Endothelial cell (in vitro differentiated cells): ENCODE measurements around the gene KLF3. TPM values are rescaled to one million over a fixed set of nuclear protein-coding genes. Genes with fewer than 3 reads are reported as not detected.

Experiments
- DNase-seq: peaks from one replicate; pipeline ENCODE4 v3.0.0; 2021; ENCODE audit warnings: low spot score
- H3K27ac Mint-ChIP-seq: one replicate; pipeline ENCODE4 v1.8.0; 2021; ENCODE audit warnings: mixed read lengths, inconsistent platforms; ENCODE audit not compliant: unreplicated experiment
- H3K27me3 Mint-ChIP-seq: one replicate; pipeline ENCODE4 v1.8.0; 2021; ENCODE audit warnings: mild to moderate bottlenecking, moderate library complexity, mixed read lengths, inconsistent platforms; ENCODE audit not compliant: unreplicated experiment
- H3K36me3 Mint-ChIP-seq: one replicate; pipeline ENCODE4 v1.8.0; 2021; ENCODE audit warnings: mild to moderate bottlenecking, low read depth, mixed read lengths, inconsistent platforms; ENCODE audit not compliant: unreplicated experiment
- H3K4me1 Mint-ChIP-seq: one replicate; pipeline ENCODE4 v1.8.0; 2021; ENCODE audit warnings: mild to moderate bottlenecking, mixed read lengths, inconsistent platforms; ENCODE audit not compliant: unreplicated experiment
- H3K4me3 Mint-ChIP-seq: one replicate; pipeline ENCODE4 v1.8.0; 2021; ENCODE audit warnings: mild to moderate bottlenecking, mixed read lengths, inconsistent platforms; ENCODE audit not compliant: unreplicated experiment
- H3K9me3 Mint-ChIP-seq: one replicate; pipeline ENCODE4 v1.8.0; 2021; ENCODE audit warnings: mixed read lengths, inconsistent platforms; ENCODE audit not compliant: unreplicated experiment
- CTCF ChIP-seq: fragments of 200-600 bp; sonication (generic); IDR thresholded peaks from one replicate; pipeline ENCODE4 v1.5.0; 2021; ENCODE audit warnings: antibody characterized with exemption; ENCODE audit not compliant: unreplicated experiment
- total RNA-seq: library from RNA; stranded (reverse); fragmentation: NEBNext Ultra II Directional; extraction: Animal tissue kit (Norgen Biotek cat#: 25700); gene quantifications from one replicate; pipeline ENCODE4 v1.2.1, GENCODE V29; 2021; ENCODE audit not compliant: unreplicated experiment

KLF3 gene
- total RNA-seq, 1 donor from 2014 or later, result 73.4 TPM

GRCh38 chr4:38717604-38718003 lies 53.6 kb downstream of the KLF3 start:
- DNase-seq, result no peak
- TF ChIP-seq CTCF, result no peak
- Mint-ChIP-seq H3K9me3 (no peaks in the 10 kb centered on the region), H3K4me1 (no peaks in the 10 kb centered on the region), H3K27ac (no peak overlapping the region), H3K27me3 (peaks cover 4% of the 10 kb centered on the region), H3K36me3 (peaks cover 3% of the 10 kb centered on the region), H3K4me3 (no peak overlapping the region)

GRCh38 chr4:38723114-38723513 lies 59.1 kb downstream of the KLF3 start:
- Mint-ChIP-seq H3K9me3 (no peaks in the 10 kb centered on the region), H3K27ac (no peak overlapping the region), H3K4me1 (peaks cover 17% of the 10 kb centered on the region), H3K27me3 (peaks cover 2% of the 10 kb centered on the region), H3K36me3 (no peaks in the 10 kb centered on the region), H3K4me3 (no peak overlapping the region)
- no peak for TF ChIP-seq CTCF
- no peak for DNase-seq

- H3K4me1 Mint-ChIP-seq, result peaks cover 19% of the 10 kb centered on the region
- no peak for TF ChIP-seq CTCF
- H3K27me3 Mint-ChIP-seq, result peaks cover 2% of the 10 kb centered on the region
Observed at GRCh38 chr4:38723726-38724474, 59.9 kb downstream of the KLF3 start.

GRCh38 chr4:38724475-38724808 lies 60.4 kb downstream of the KLF3 start:
- DNase-seq, result no peak
- Mint-ChIP-seq H3K36me3 (no peaks in the 10 kb centered on the region), H3K4me1 (peaks cover 22% of the 10 kb centered on the region), H3K27me3 (peaks cover 2% of the 10 kb centered on the region), H3K9me3 (no peaks in the 10 kb centered on the region), H3K27ac (peak overlapping the region; percentile 28), H3K4me3 (no peak overlapping the region)
- no peak for TF ChIP-seq CTCF

More at GRCh38 chr4:38723726-38724474, 59.9 kb downstream of the KLF3 start:
- H3K27ac Mint-ChIP-seq, result peak overlapping the region; percentile 54
- H3K36me3 Mint-ChIP-seq, result no peaks in the 10 kb centered on the region
- H3K4me3 Mint-ChIP-seq, result no peak overlapping the region
- H3K9me3 Mint-ChIP-seq, result no peaks in the 10 kb centered on the region
- no peak for DNase-seq

GRCh38 chr4:38728631-38729141 lies 64.7 kb downstream of the KLF3 start:
- no peak for TF ChIP-seq CTCF
- no peak for DNase-seq
- Mint-ChIP-seq H3K9me3 (no peaks in the 10 kb centered on the region), H3K27me3 (no peaks in the 10 kb centered on the region), H3K27ac (no peak overlapping the region), H3K4me1 (peaks cover 15% of the 10 kb centered on the region), H3K36me3 (no peaks in the 10 kb centered on the region), H3K4me3 (no peak overlapping the region)
